Thyroid gland (tissue), 4 donors: ENCODE results near the gene WDSUB1. TPM values are rescaled to one million over a fixed set of nuclear protein-coding genes. Genes with fewer than 3 reads are reported as not detected.

Experiments
- DNase-seq, 2 donors: peaks; one replicate each; pipeline ENCODE4 v3.0.0-alpha.2; 2019
- H3K27ac ChIP-seq, 3 donors: fragments of 200-600 bp; sonication (generic); 1 replicate in 2 of 3; 2 replicates in 1 of 3; pipeline ENCODE4 v1.5.1; 2016 to 2019; ENCODE audit warnings: mild to moderate bottlenecking in 1 of 3, moderate library complexity in 1 of 3
- H3K27me3 ChIP-seq: fragments of 200-600 bp; sonication (generic); one replicate; pipeline ENCODE4 v1.5.1; 2019
- H3K36me3 ChIP-seq, 2 donors: fragments of 200-600 bp; sonication (generic); one replicate each; pipeline ENCODE4 v1.5.1; 2016 to 2019
- H3K4me1 ChIP-seq, 2 donors: fragments of 200-600 bp; sonication (generic); one replicate each; pipeline ENCODE4 v1.5.1; 2017 to 2019
- H3K4me3 ChIP-seq, 3 donors: fragments of 200-600 bp; sonication (generic); replicated peaks in 1 of 3; 1 replicate in 2 of 3; 2 replicates in 1 of 3; pipeline ENCODE4 v1.5.1; 2016; ENCODE audit warnings: mild to moderate bottlenecking in 1 of 3
- H3K9me3 ChIP-seq: fragments of 200-600 bp; sonication (generic); one replicate; pipeline ENCODE4 v1.5.1; 2017
- CTCF ChIP-seq, 6 experiments: fragments of 200-600 bp in 3 of 6; fragments of 450-650 bp in 3 of 6; sonication (generic) in 3 of 6; IDR thresholded peaks; one replicate each; pipeline ENCODE4 v1.5.1; 2016 to 2019; ENCODE audit warnings: antibody characterized with exemption in 6 of 6, mild to moderate bottlenecking in 2 of 6, inconsistent platforms in 1 of 6, moderate library complexity in 1 of 6
- POLR2A ChIP-seq, 2 donors: fragments of 450-650 bp; IDR thresholded peaks; one replicate each; pipeline ENCODE4 v1.6.1; 2017; ENCODE audit warnings: antibody characterized with exemption in 2 of 2, mild to moderate bottlenecking in 2 of 2, moderate library complexity in 1 of 2
- WGBS, 2 donors: methylation state at CpG; one replicate each; pipeline ENCODE4 v1.1.5; 2017; 5-methylcytosine and 5-hydroxymethylcytosine counted together
- intact Hi-C: fragments of 100-400 bp; cut with DNase I; formaldehyde crosslinking; loops from one replicate; pipeline ENCODE4 v1.15.1; 2023
- total RNA-seq, 4 donors: library from RNA; depleted of rRNA; stranded (reverse); fragments of >200 nt; gene quantifications; one replicate each; pipeline ENCODE4 v1.2.3, GENCODE V29; 2016

The WDSUB1 gene
- total RNA-seq, 4 donors from 2014 or later = 13.2 to 22.9 (median 18.2) TPM

GRCh38 chr2:159267921-159268320 is 18.6 kb downstream of the WDSUB1 start:
- H3K4me1 ChIP-seq = peaks cover 0 to 11% of the 10 kb centered on the region in 2 donors
- H3K4me3 ChIP-seq = no peak overlapping the region
- no peak for DNase-seq
- no peak overlapping the region for H3K27ac ChIP-seq
- H3K36me3 ChIP-seq = peaks cover 0 to 4% of the 10 kb centered on the region in 2 donors
- H3K27me3 ChIP-seq = no peaks in the 10 kb centered on the region
- intact Hi-C loops = no loop called here
- TF ChIP-seq POLR2A (IDR thresholded peaks at IDR 0.05) = no peak
- TF ChIP-seq CTCF (IDR thresholded peaks at IDR 0.05) = no peak
- 94% methylated on average over 1 of the region's 1 CpG for WGBS, 2 donors
- H3K9me3 ChIP-seq = no peaks in the 10 kb centered on the region

GRCh38 chr2:159266554-159266953 is 19.9 kb downstream of the WDSUB1 start:
- Histone ChIP-seq H3K27ac (no peak overlapping the region), H3K4me3 (no peak overlapping the region), H3K27me3 (no peaks in the 10 kb centered on the region), H3K9me3 (no peaks in the 10 kb centered on the region), H3K4me1 (peaks cover 4 to 21% of the 10 kb centered on the region in 2 donors), H3K36me3 (peaks cover 0 to 4% of the 10 kb centered on the region in 2 donors)
- 94 to 97% methylated on average over 3 of the region's 3 CpGs for WGBS, 2 donors
- no peak for DNase-seq
- TF ChIP-seq POLR2A (IDR thresholded peaks at IDR 0.05) (no peak), CTCF (IDR thresholded peaks at IDR 0.05) (no peak)
- intact Hi-C loops = no loop called here

DNA sequence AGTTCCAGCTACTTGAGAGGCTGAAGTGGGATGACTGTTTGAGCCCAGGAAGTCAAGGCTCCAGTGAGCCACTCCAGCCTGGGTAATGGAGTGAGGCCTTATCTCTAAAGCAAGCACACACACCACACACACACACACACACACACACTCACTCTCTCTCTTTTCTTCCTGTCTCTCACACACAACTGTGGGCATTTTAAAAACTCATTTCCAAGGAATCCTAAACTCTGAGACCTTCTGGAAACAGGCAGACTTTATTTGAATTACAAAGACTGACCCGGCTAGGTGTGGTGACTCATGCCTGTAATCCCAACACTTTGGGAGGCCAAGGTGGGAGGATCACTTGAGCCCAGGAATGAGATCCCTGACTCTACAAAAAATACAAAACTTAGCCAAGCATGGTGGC is 21.3 kb downstream of the WDSUB1 start:
- Histone ChIP-seq H3K9me3 (no peaks in the 10 kb centered on the region), H3K27me3 (no peaks in the 10 kb centered on the region), H3K36me3 (no peaks in the 10 kb centered on the region), H3K27ac (no peak overlapping the region), H3K4me3 (no peak overlapping the region), H3K4me1 (peaks cover 4 to 21% of the 10 kb centered on the region in 2 donors)
- TF ChIP-seq CTCF (IDR thresholded peaks at IDR 0.05) (no peak), POLR2A (IDR thresholded peaks at IDR 0.05) (no peak)
- DNase-seq = peak in 1 of 2 donors; percentile 27
- intact Hi-C loops = no loop called here
- 54 to 65% methylated on average over 1 of the region's 1 CpG for WGBS, 2 donors

- H3K4me1 ChIP-seq = peaks cover 4 to 21% of the 10 kb centered on the region in 2 donors
- no peaks in the 10 kb centered on the region for H3K36me3 ChIP-seq
- H3K9me3 ChIP-seq = no peaks in the 10 kb centered on the region
- TF ChIP-seq POLR2A (IDR thresholded peaks at IDR 0.05) = no peak
- TF ChIP-seq CTCF (IDR thresholded peaks at IDR 0.05) = no peak
- peak overlapping the region; percentile 59 to 67 (median 63) for H3K27ac ChIP-seq
- H3K27me3 ChIP-seq = no peaks in the 10 kb centered on the region
- H3K4me3 ChIP-seq = no peak overlapping the region
- 43 to 54% methylated on average over 5 of the region's 5 CpGs for WGBS, 2 donors
- DNase-seq = peak in 1 of 2 donors; percentile 26
- intact Hi-C loops = no loop called here
Observed at GRCh38 chr2:159262904-159263303, 23.6 kb downstream of the WDSUB1 start.

- no peaks in the 10 kb centered on the region for H3K27me3 ChIP-seq
- intact Hi-C loops = no loop called here
- TF ChIP-seq CTCF (IDR thresholded peaks at IDR 0.05) (no peak), POLR2A (IDR thresholded peaks at IDR 0.05) (no peak)
- no peak overlapping the region for H3K4me3 ChIP-seq
- H3K4me1 ChIP-seq = peaks cover 4 to 21% of the 10 kb centered on the region in 2 donors
- H3K36me3 ChIP-seq = no peaks in the 10 kb centered on the region
- peak overlapping the region; percentile 59 to 67 (median 63) for H3K27ac ChIP-seq
- 70 to 78% methylated on average over 6 of the region's 6 CpGs for WGBS, 2 donors
- H3K9me3 ChIP-seq = no peaks in the 10 kb centered on the region
- DNase-seq = peak in 1 of 2 donors; percentile 6
Observed at GRCh38 chr2:159262226-159262625, 24.3 kb downstream of the WDSUB1 start.
